ENCODE results near the gene NOS3.

GRCh38 chr7:150942591-150943452 lies 48.0 kb upstream of the NOS3 start:
- TF ChIP-seq, protein P1, sequence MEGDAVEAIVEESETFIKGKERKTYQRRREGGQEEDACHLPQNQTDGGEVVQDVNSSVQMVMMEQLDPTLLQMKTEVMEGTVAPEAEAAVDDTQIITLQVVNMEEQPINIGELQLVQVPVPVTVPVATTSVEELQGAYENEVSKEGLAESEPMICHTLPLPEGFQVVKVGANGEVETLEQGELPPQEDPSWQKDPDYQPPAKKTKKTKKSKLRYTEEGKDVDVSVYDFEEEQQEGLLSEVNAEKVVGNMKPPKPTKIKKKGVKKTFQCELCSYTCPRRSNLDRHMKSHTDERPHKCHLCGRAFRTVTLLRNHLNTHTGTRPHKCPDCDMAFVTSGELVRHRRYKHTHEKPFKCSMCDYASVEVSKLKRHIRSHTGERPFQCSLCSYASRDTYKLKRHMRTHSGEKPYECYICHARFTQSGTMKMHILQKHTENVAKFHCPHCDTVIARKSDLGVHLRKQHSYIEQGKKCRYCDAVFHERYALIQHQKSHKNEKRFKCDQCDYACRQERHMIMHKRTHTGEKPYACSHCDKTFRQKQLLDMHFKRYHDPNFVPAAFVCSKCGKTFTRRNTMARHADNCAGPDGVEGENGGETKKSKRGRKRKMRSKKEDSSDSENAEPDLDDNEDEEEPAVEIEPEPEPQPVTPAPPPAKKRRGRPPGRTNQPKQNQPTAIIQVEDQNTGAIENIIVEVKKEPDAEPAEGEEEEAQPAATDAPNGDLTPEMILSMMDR (conservative IDR thresholded peaks at IDR 0.05; ENCODE audit: low read depth in 2 of 2), result no peak
- no peak for TF ChIP-seq EZH2 (IDR thresholded peaks at IDR 0.05; ENCODE audit: low read depth, unreplicated experiment)

All from GM23338 (cell line).